HEK293 (cell line): ENCODE measurements around the gene KIF19.

Experiments
- TF ChIP-seq, protein P1 (sequence below): fragments of 450-650 bp; formaldehyde crosslinking; IDR thresholded peaks from 2 replicates; pipeline ENCODE4 v1.5.1; 2016; ENCODE audit warnings: missing biosample characterization, missing genetic modification characterization
- TF ChIP-seq, protein P2 (sequence below): fragments of 450-650 bp; formaldehyde crosslinking; IDR thresholded peaks from 2 replicates; pipeline ENCODE4 v1.5.1; 2016; ENCODE audit warnings: missing biosample characterization, missing genetic modification characterization

DNA sequence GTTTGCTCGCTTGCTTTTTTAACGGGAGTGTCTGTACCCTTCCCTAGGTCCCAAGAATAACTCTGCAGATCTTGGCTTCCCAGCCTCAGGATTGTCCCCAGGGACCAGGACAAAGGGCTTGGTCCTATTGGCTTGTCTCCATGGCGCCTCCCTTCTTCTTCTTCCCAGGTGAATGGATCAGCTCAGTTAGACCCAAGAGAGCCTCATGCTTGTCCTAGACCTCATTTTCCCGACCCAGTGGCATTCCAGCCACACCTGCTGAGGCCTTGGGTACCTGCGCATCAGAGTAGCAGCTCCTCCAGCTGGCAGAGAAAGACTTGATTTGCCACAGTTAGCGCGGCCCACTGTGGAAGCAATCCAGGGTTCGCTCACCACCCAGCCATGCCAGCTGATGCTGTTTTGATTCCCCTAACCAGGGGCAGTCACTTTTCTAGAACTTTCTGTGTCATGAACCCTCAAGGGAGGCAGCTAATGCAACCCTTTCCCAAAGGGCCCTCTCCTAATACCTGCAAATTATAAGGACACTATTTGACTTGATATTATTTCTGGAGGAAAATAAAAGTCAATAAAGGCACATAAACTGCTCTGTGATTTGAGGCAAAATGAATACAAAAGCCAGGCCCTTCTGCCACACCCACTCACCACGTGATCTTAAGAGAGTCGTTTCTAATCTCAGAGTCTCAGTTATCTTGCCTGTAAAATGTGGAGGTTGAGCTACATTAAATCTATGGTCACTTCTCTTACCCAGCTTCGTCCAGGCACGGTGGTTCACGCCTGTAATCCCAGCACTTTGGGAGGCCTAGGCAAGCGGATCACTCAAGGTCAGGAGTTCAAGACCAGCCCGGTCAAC, 55.2 kb downstream of the KIF19 start:
- TF ChIP-seq, protein P1, sequence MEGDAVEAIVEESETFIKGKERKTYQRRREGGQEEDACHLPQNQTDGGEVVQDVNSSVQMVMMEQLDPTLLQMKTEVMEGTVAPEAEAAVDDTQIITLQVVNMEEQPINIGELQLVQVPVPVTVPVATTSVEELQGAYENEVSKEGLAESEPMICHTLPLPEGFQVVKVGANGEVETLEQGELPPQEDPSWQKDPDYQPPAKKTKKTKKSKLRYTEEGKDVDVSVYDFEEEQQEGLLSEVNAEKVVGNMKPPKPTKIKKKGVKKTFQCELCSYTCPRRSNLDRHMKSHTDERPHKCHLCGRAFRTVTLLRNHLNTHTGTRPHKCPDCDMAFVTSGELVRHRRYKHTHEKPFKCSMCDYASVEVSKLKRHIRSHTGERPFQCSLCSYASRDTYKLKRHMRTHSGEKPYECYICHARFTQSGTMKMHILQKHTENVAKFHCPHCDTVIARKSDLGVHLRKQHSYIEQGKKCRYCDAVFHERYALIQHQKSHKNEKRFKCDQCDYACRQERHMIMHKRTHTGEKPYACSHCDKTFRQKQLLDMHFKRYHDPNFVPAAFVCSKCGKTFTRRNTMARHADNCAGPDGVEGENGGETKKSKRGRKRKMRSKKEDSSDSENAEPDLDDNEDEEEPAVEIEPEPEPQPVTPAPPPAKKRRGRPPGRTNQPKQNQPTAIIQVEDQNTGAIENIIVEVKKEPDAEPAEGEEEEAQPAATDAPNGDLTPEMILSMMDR (tag by site-specific recombination), result no peak
- TF ChIP-seq, protein P2, sequence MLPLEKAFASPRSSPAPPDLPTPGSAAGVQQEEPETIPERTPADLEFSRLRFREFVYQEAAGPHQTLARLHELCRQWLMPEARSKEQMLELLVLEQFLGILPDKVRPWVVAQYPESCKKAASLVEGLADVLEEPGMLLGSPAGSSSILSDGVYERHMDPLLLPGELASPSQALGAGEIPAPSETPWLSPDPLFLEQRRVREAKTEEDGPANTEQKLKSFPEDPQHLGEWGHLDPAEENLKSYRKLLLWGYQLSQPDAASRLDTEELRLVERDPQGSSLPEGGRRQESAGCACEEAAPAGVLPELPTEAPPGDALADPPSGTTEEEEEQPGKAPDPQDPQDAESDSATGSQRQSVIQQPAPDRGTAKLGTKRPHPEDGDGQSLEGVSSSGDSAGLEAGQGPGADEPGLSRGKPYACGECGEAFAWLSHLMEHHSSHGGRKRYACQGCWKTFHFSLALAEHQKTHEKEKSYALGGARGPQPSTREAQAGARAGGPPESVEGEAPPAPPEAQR (tag by site-specific recombination), result no peak
